H1 (cell line): ENCODE results near the gene KATNAL1. TPM values are rescaled to one million over a fixed set of nuclear protein-coding genes. Genes with fewer than 3 reads are reported as not detected.

Experiments used
- CTCF ChIA-PET: fragments of 300-600 bp; sonication (Branson Sonifier 250); formaldehyde crosslinking; loops from one replicate; lab custom pipeline; 2021; ENCODE audit not compliant: partially characterized antibody; lab: Charles Lee
- POLR2A ChIA-PET: fragments of 300-600 bp; sonication (Branson Sonifier 250); formaldehyde crosslinking; loops from one replicate; lab custom pipeline; 2021; ENCODE audit warnings: inconsistent platforms; ENCODE audit not compliant: partially characterized antibody; lab: Charles Lee
- DNase-seq, 2 experiments: peaks; one replicate each; pipeline versions ENCODE4 v3.0.0 to v3.0.0-alpha.2; 2010 to 2022; ENCODE audit warnings: low spot score in 2 of 2, low read depth in 1 of 2, mixed read lengths in 1 of 2
- FAIRE-seq: peaks from 2 replicates; lab custom pipeline; 2011; peaks lifted over from hg19 to GRCh38; lab: Jason Lieb, UNC
- H2AFZ ChIP-seq: 2 replicates; pipeline ENCODE4 v1.8.1; 2012; ENCODE audit warnings: low read length, inconsistent platforms
- H2AK5ac ChIP-seq: 2 replicates; pipeline ENCODE4 v1.6.1; 2013; ENCODE audit warnings: low read depth, low read length
- H2BK120ac ChIP-seq: replicated peaks from 2 replicates; pipeline ENCODE3; 2013; ENCODE audit warnings: low read depth, low read length, inconsistent platforms
- H2BK12ac ChIP-seq: 2 replicates; pipeline ENCODE4 v1.6.1; 2013; ENCODE audit warnings: low read depth, low read length
- H2BK15ac ChIP-seq: 2 replicates; pipeline ENCODE4 v1.6.1; 2013; ENCODE audit warnings: low read length
- H2BK20ac ChIP-seq: 2 replicates; pipeline ENCODE4 v1.6.1; 2013; ENCODE audit warnings: low read length
- H2BK5ac ChIP-seq: 2 replicates; pipeline ENCODE4 v1.6.1; 2013; ENCODE audit warnings: low read depth, low read length
- H3K14ac ChIP-seq: 2 replicates; pipeline ENCODE4 v1.6.1; 2013; ENCODE audit warnings: inconsistent platforms; ENCODE audit not compliant: insufficient read length
- H3K18ac ChIP-seq: 2 replicates; pipeline ENCODE4 v1.6.1; 2013; ENCODE audit warnings: low read length; ENCODE audit errors: extremely low read depth
- H3K23ac ChIP-seq: 2 replicates; pipeline ENCODE4 v1.6.1; 2013; ENCODE audit warnings: inconsistent platforms; ENCODE audit not compliant: insufficient read length
- H3K23me2 ChIP-seq: 2 replicates; pipeline ENCODE4 v1.6.1; 2013; ENCODE audit warnings: low read depth, low read length
- H3K27ac ChIP-seq: 2 replicates; pipeline ENCODE4 v1.6.1; 2011; ENCODE audit warnings: low read depth, low read length, inconsistent platforms
- H3K27me3 ChIP-seq, 4 experiments: replicated peaks in 1 of 4; 1 replicate in 1 of 4; 2 replicates in 3 of 4; pipeline versions ENCODE4 v1.6.1 to v1.8.1; 2011 to 2013; ENCODE audit warnings: low read length in 3 of 4, mild to moderate bottlenecking in 3 of 4, inconsistent platforms in 2 of 4, mixed read lengths in 2 of 4, moderate library complexity in 1 of 4; ENCODE audit not compliant: control insufficient read depth in 3 of 4, insufficient read depth in 3 of 4; ENCODE audit errors: extremely low read depth in 1 of 4
- H3K36me3 ChIP-seq, 4 experiments: 2 replicates each; pipeline versions ENCODE4 v1.6.1 to v1.8.1; 2011 to 2013; ENCODE audit warnings: mild to moderate bottlenecking in 4 of 4, low read length in 3 of 4, moderate library complexity in 2 of 4, control low read depth in 1 of 4, inconsistent platforms in 1 of 4; ENCODE audit not compliant: insufficient read depth in 4 of 4, control insufficient read depth in 2 of 4
- H3K4ac ChIP-seq: replicated peaks from 2 replicates; pipeline ENCODE3; 2013; ENCODE audit warnings: low read length, low read depth, mixed read lengths, inconsistent platforms; ENCODE audit not compliant: insufficient read length
- H3K4me1 ChIP-seq, 4 experiments: replicated peaks in 1 of 4; 1 replicate in 1 of 4; 2 replicates in 3 of 4; pipeline versions ENCODE4 v1.6.1 to v1.8.1; 2011 to 2013; ENCODE audit warnings: low read length in 3 of 4, inconsistent platforms in 2 of 4, mixed read lengths in 1 of 4; ENCODE audit not compliant: insufficient read depth in 4 of 4, control insufficient read depth in 3 of 4
- H3K4me2 ChIP-seq, 2 experiments: 2 replicates each; pipeline versions ENCODE4 v1.6.1 to v1.8.1; 2011 to 2013; ENCODE audit warnings: low read depth in 2 of 2, low read length in 2 of 2, control low read depth in 1 of 2, inconsistent platforms in 1 of 2, mild to moderate bottlenecking in 1 of 2; ENCODE audit not compliant: insufficient read depth in 1 of 2
- H3K4me3 ChIP-seq, 4 experiments: fragments of 200-600, 300-600 bp in 1 of 4; sonication (generic), shearing (Covaris generic), sonication (Bioruptor Twin) in 1 of 4; 2 replicates each; pipeline versions ENCODE4 v1.5.1 to v1.8.1; 2011 to 2016; ENCODE audit warnings: low read length in 4 of 4, low read depth in 3 of 4, control low read depth in 2 of 4, inconsistent platforms in 2 of 4, mild to moderate bottlenecking in 2 of 4, mixed read lengths in 1 of 4, moderate library complexity in 1 of 4; ENCODE audit not compliant: insufficient read depth in 2 of 4; ENCODE audit errors: extremely low read depth in 1 of 4
- H3K56ac ChIP-seq: replicated peaks from 2 replicates; pipeline ENCODE3; 2013; ENCODE audit warnings: low read depth, mild to moderate bottlenecking, mixed read lengths, low read length, inconsistent platforms; ENCODE audit not compliant: insufficient read length
- H3K79me1 ChIP-seq: 2 replicates; pipeline ENCODE4 v1.6.1; 2013; ENCODE audit warnings: low read depth, low read length, control low read depth
- H3K79me2 ChIP-seq, 2 experiments: 2 replicates each; pipeline versions ENCODE4 v1.6.1 to v1.8.1; 2012 to 2013; ENCODE audit warnings: low read length in 2 of 2, mild to moderate bottlenecking in 2 of 2, inconsistent platforms in 1 of 2; ENCODE audit not compliant: insufficient read depth in 2 of 2, control insufficient read depth in 1 of 2
- H3K9ac ChIP-seq, 4 experiments: replicated peaks in 1 of 4; 1 replicate in 1 of 4; 2 replicates in 3 of 4; pipeline versions ENCODE4 v1.6.1 to v1.8.1; 2011 to 2013; ENCODE audit warnings: low read depth in 3 of 4, low read length in 3 of 4, control low read depth in 2 of 4, mild to moderate bottlenecking in 2 of 4, moderate library complexity in 2 of 4, inconsistent platforms in 1 of 4; ENCODE audit errors: extremely low read depth in 1 of 4
- H3K9me3 ChIP-seq, 2 experiments: 2 replicates each; pipeline versions ENCODE4 v1.6.1 to v1.8.1; 2012 to 2013; ENCODE audit warnings: mild to moderate bottlenecking in 2 of 2, moderate library complexity in 2 of 2, control low read depth in 1 of 2, inconsistent platforms in 1 of 2, low read depth in 1 of 2, low read length in 1 of 2, mixed read lengths in 1 of 2; ENCODE audit not compliant: insufficient read depth in 2 of 2
- H4K20me1 ChIP-seq, 2 experiments: replicated peaks in 1 of 2; 2 replicates each; pipeline versions ENCODE3 to v1.8.1; 2011 to 2013; ENCODE audit warnings: inconsistent platforms in 2 of 2, low read length in 2 of 2, mild to moderate bottlenecking in 1 of 2; ENCODE audit not compliant: insufficient read depth in 2 of 2, control insufficient read depth in 1 of 2
- H4K5ac ChIP-seq: 2 replicates; pipeline ENCODE4 v1.6.1; 2013; ENCODE audit warnings: low read length, low read depth, mixed read lengths, inconsistent platforms; ENCODE audit not compliant: insufficient read length
- H4K8ac ChIP-seq: 2 replicates; pipeline ENCODE4 v1.8.0; 2013; ENCODE audit warnings: mild to moderate bottlenecking, moderate library complexity, low read length, inconsistent platforms; ENCODE audit not compliant: insufficient read depth; ENCODE audit errors: extremely low read depth
- H4K91ac ChIP-seq: replicated peaks from 2 replicates; pipeline ENCODE3; 2013; ENCODE audit warnings: low read length, mixed read lengths, inconsistent platforms; ENCODE audit not compliant: insufficient read length
- BCL11A ChIP-seq, 2 experiments: IDR thresholded peaks; one replicate each; pipeline ENCODE4 v1.6.1; 2011; ENCODE audit warnings: low read depth in 2 of 2, low read length in 2 of 2, mild to moderate bottlenecking in 2 of 2
- CHD1 ChIP-seq: IDR thresholded peaks from 2 replicates; pipeline ENCODE4 v1.6.1; 2012; ENCODE audit warnings: low read depth, low read length, improper control_type of control experiment
- CREB1 ChIP-seq: IDR thresholded peaks from 2 replicates; pipeline ENCODE4 v1.6.1; 2012; ENCODE audit warnings: inconsistent platforms
- CTBP2 ChIP-seq: IDR thresholded peaks from 2 replicates; pipeline ENCODE4 v1.7.0; 2011; ENCODE audit warnings: borderline replicate concordance, mild to moderate bottlenecking, moderate library complexity, mixed read lengths, low read length; ENCODE audit not compliant: insufficient read depth, insufficient read length
- SRF ChIP-seq: IDR thresholded peaks from 2 replicates; pipeline ENCODE4 v1.6.1; 2011; ENCODE audit warnings: mild to moderate bottlenecking, low read depth, low read length, moderate library complexity
- WGBS, 2 experiments: shearing (Covaris generic) in 1 of 2; methylation state at CpG; one replicate each; pipeline versions ENCODE4 v1.1.6 to v1.1.7; 2013 to 2015; ENCODE audit warnings: low lambda C conversion rate in 2 of 2, mixed read lengths in 2 of 2, inconsistent platforms in 1 of 2, low coverage in 1 of 2, missing lambda C conversion rate in 1 of 2; ENCODE audit not compliant: insufficient replicate concordance in 2 of 2, insufficient coverage in 1 of 2, insufficient read length in 1 of 2; ENCODE audit errors: extremely low coverage in 1 of 2, missing lambda C conversion rate in 1 of 2; 5-methylcytosine and 5-hydroxymethylcytosine counted together
- polyA plus RNA-seq, 7 experiments: library from polyadenylated mRNA; depleted of rRNA in 3 of 7; stranded (reverse) in 5 of 7; unstranded in 2 of 7; fragments of >200 nt in 5 of 7; fragments of 200-250 nt in 2 of 7; gene quantifications; 1 replicate in 5 of 7; 2 replicates in 1 of 7; 4 replicates in 1 of 7; pipeline versions ENCODE4 v1.2.1 to v1.2.3, GENCODE V29; 2011 to 2013; ENCODE audit warnings: missing spikeins in 2 of 7, mixed read lengths in 2 of 7
- total RNA-seq: library from RNA; stranded (reverse); fragmentation: NEBNext Ultra II Directional; extraction: Animal tissue kit (Norgen Biotek cat#: 25700); gene quantifications from 2 replicates; pipeline ENCODE4 v1.2.1, GENCODE V29; 2021

KATNAL1 gene
- total and polyA plus RNA-seq, 2 of the 8 experiments (the other 6 are each of a cell fraction or from before 2014, with no cell fraction given) = 4.0 to 13.2 TPM

DNA sequence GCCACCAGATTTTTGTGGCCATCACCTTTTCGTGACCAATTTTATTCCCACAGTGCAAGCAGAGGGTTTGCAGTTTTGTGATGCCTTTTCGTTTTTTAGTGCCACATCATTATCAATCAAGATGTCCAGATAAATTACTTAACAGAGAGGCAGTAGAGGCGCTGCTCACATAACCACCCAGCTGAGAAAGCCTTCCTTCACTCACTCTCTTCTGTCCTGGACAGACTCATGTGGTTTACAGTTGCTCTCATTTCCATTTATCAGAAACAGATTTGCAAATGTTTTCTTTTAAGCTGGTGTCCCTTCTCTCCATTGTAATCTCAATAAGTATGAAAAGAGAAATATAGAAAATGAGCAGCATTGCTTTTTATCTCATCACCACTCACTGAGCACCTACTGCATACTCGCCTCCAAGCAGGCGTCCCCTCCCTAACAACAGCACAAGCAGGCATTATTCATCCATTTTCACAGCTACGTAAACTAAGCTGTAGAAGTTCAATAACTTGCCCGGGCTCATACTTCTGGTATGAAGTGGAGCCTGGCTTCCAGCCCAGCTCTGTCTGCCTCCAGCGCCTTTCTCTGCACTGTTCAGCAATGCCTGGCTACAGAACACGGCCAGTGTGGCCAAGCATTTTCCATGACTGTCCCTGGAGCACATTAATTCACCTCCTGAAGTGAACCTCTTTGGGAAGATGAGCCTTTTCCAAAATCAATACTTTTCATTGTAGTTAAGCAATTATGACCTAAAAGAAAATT, 34.6 kb upstream of the KATNAL1 start:
- Histone ChIP-seq H4K5ac (no peak overlapping the region), H3K23me2 (no peaks in the 10 kb centered on the region), H2BK15ac (no peak overlapping the region), H3K23ac (no peak overlapping the region), H3K4me2 (no peak overlapping the region), H3K18ac (no peak overlapping the region), H4K8ac (no peak overlapping the region), H3K27me3 (no peaks in the 10 kb centered on the region; a peak in 1 of 7 replicates), H3K9me3 (no peaks in the 10 kb centered on the region), H3K4ac (no peak overlapping the region), H3K4me3 (no peak overlapping the region), H3K9ac (no peak overlapping the region), H3K36me3 (no peaks in the 10 kb centered on the region), H4K20me1 (no peaks in the 10 kb centered on the region), H3K56ac (no peak overlapping the region), H3K14ac (no peak overlapping the region), H2BK120ac (no peak overlapping the region), H3K4me1 (peaks cover 0 to 5% (median 0%) of the 10 kb centered on the region in 4 experiments; a peak in 1 of 7 replicates), H3K27ac (no peak overlapping the region), H2AFZ (no peak overlapping the region), H3K79me2 (no peaks in the 10 kb centered on the region), H2AK5ac (no peak overlapping the region), H4K91ac (no peak overlapping the region), H2BK5ac (no peak overlapping the region), H2BK20ac (no peak overlapping the region), H3K79me1 (no peaks in the 10 kb centered on the region; the same call in 1 of the 2 replicates), H2BK12ac (no peak overlapping the region)
- POLR2A ChIA-PET = no interaction called here
- FAIRE-seq (no peak), DNase-seq (no peak)
- 95% methylated on average over 9 of the region's 9 CpGs; no CpG with 5 or more reads in 1 of the 2 experiments for whole genome bisulfite sequencing, 2 experiments
- CTCF ChIA-PET = interaction anchor here (0.7 to 1.8 kb wide), 5 partner anchors 9 to 634 kb away, joined by 3 to 8 read pairs (median 3); no protein-coding TSS in a partner anchor
- TF ChIP-seq BCL11A (IDR thresholded peaks at IDR 0.05; ENCODE audit: low read depth in 2 of 2, low read length in 2 of 2) (no peak), CTBP2 (no peak), SRF (no peak), CREB1 (no peak), CHD1 (no peak)
